ENCODE data around the gene MYLK. TPM values are rescaled to one million over a fixed set of nuclear protein-coding genes. Genes with fewer than 3 reads are reported as not detected.

MYLK gene
- total and polyA plus RNA-seq, 2 of the 4 experiments (the other 2 are of a cell fraction) = 299 to 484 TPM

- dilution Hi-C loops (cut with HindIII; ENCODE audit: low sequenced_read_pairs, unreplicated experiment) (no loop called here), intact Hi-C loops (cut with micrococcal nuclease) (no loop called here), in situ Hi-C loops (cut with MboI; ENCODE audit: low sequenced_read_pairs) (no loop called here)
- Histone ChIP-seq H3K79me1 (ENCODE audit: low read depth in 1 of 2, low read length in 2 of 2) (peaks cover 46 to 77% of the 10 kb centered on the region in 2 experiments), H3K9me1 (ENCODE audit: insufficient read depth, low read length) (peaks cover 44% of the 10 kb centered on the region), H2AFZ (replicated peaks; ENCODE audit: low read length, poor library complexity) (no peak overlapping the region), H3K27me3 (ENCODE audit: control insufficient read depth, insufficient read depth, low read length) (no peaks in the 10 kb centered on the region), H3K4me3 (ENCODE audit: insufficient read depth, low read depth, low read length) (no peak overlapping the region), H2AK9ac (replicated peaks; ENCODE audit: low read depth, low read length, poor library complexity) (peak overlapping the region; percentile 68), H2BK5ac (ENCODE audit: low read depth, low read length, poor library complexity, severe bottlenecking) (peak overlapping the region; percentile 97), H3K27ac (ENCODE audit: insufficient read depth, low read length) (peak overlapping the region; percentile 89), H3K4me1 (ENCODE audit: control insufficient read depth, insufficient read depth, low read length) (peaks cover 37% of the 10 kb centered on the region), H4K8ac (ENCODE audit: low read depth in 2 of 2, low read length in 2 of 2) (peak overlapping the region; percentile 88 to 97), H4K91ac (ENCODE audit: insufficient read depth, low read depth, low read length) (peak overlapping the region; percentile 93), H2BK20ac (ENCODE audit: low read depth, low read length) (peak overlapping the region; percentile 97), H3K36me3 (ENCODE audit: control insufficient read depth, insufficient read depth, low read length) (peaks cover 51% of the 10 kb centered on the region), H3K18ac (ENCODE audit: low read depth, low read length) (peak overlapping the region; percentile 86), H3K56ac (ENCODE audit: extremely low read depth, insufficient read depth, low read length) (peak overlapping the region; percentile 58; the same call in 1 of the 2 replicates), H2AK5ac (ENCODE audit: low read depth, low read length) (peak overlapping the region; percentile 96), H3K14ac (replicated peaks; ENCODE audit: low read depth, low read length) (peak overlapping the region; percentile 91), H3K9ac (ENCODE audit: low read depth, low read length) (peak overlapping the region; percentile 25), H3K4me2 (ENCODE audit: low read depth, low read length) (peak overlapping the region; percentile 18; the same call in 1 of the 2 replicates), H4K5ac (ENCODE audit: low read depth, low read length) (peak overlapping the region; percentile 50), H2BK15ac (ENCODE audit: low read depth, low read length) (peak overlapping the region; percentile 93), H3K23ac (ENCODE audit: low read depth, low read length) (peak overlapping the region; percentile 86), H3K9me3 (ENCODE audit: control insufficient read depth, insufficient read depth, low read length) (peaks cover 6% of the 10 kb centered on the region), H2BK120ac (ENCODE audit: low read depth, low read length) (peak overlapping the region; percentile 95), H4K20me1 (ENCODE audit: insufficient read depth, low read length) (no peaks in the 10 kb centered on the region), H3K4ac (ENCODE audit: low read depth, low read length) (peak overlapping the region; percentile 99)
- TF ChIP-seq, protein P1, sequence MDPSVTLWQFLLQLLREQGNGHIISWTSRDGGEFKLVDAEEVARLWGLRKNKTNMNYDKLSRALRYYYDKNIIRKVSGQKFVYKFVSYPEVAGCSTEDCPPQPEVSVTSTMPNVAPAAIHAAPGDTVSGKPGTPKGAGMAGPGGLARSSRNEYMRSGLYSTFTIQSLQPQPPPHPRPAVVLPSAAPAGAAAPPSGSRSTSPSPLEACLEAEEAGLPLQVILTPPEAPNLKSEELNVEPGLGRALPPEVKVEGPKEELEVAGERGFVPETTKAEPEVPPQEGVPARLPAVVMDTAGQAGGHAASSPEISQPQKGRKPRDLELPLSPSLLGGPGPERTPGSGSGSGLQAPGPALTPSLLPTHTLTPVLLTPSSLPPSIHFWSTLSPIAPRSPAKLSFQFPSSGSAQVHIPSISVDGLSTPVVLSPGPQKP (IDR thresholded peaks at IDR 0.05; ENCODE audit: borderline replicate concordance, low read depth, low read length) = no peak
- TF ChIP-seq RCOR1 (IDR thresholded peaks at IDR 0.05; ENCODE audit: insufficient replicate concordance, low read length) (no peak), RAD21 (IDR thresholded peaks at IDR 0.05; ENCODE audit: low read length) (no peak)
- no TSS peak for BruUV-seq (replicated peaks)
- ChIA-PET CTCF (no interaction called here), POLR2A (ENCODE audit: unreplicated experiment) (interaction anchor here (1.1 kb wide), 1 partner anchor 17 kb away, joined by 3 read pairs; no protein-coding TSS in a partner anchor)
- no peak for DNase-seq
- no CpG with 5 or more reads among the region's 4 CpGs for WGBS, 2 experiments (ENCODE audit: extremely low coverage in 2 of 2, insufficient read length in 1 of 2)
- ATAC-seq (ENCODE audit: low read depth) = no peak; the same call in 1 of the 2 replicates
These were observed 66.7 kb downstream of the MYLK start for GRCh38 chr3:123817413-123817812.

All from IMR-90 (cell line).